Caco-2 (cell line): ENCODE results near the gene ZXDC. TPM values are rescaled to one million over a fixed set of nuclear protein-coding genes. Genes with fewer than 3 reads are reported as not detected.

ENCODE experiments used
- BruUV-seq: library from RNA; stranded (reverse); fragments of 400-500 nt; replicated peaks from 2 replicates; lab custom pipeline; 2021; lab: Mats Ljungman, UMichigan
- CTCF ChIA-PET: fragments of 300-600 bp; sonication (Branson Sonifier 250); formaldehyde crosslinking; loops from one replicate; lab custom pipeline; 2022; ENCODE audit warnings: antibody characterized with exemption; lab: Charles Lee
- POLR2A ChIA-PET: fragments of 300-600 bp; sonication (Branson Sonifier 250); formaldehyde crosslinking; loops from one replicate; lab custom pipeline; 2022; ENCODE audit warnings: antibody characterized with exemption; lab: Charles Lee
- DNase-seq, 2 experiments: peaks; one replicate each; pipeline versions ENCODE4 v3.0.0 to v3.0.0-alpha.2; 2020 to 2022
- H3K27me3 ChIP-seq: replicated peaks from 2 replicates; pipeline ENCODE4 v1.6.0; 2011; ENCODE audit warnings: low read length; ENCODE audit not compliant: control insufficient read depth, insufficient read depth
- H3K36me3 ChIP-seq: 2 replicates; pipeline ENCODE4 v1.5.1; 2011; ENCODE audit warnings: low read length; ENCODE audit not compliant: control insufficient read depth, insufficient read depth
- H3K4me1 ChIP-seq: fragments of 250-450 bp; sonication (Bioruptor Pico); 2 replicates; pipeline ENCODE4 v1.5.1; 2020; ENCODE audit warnings: mild to moderate bottlenecking
- H3K4me3 ChIP-seq: 2 replicates; pipeline ENCODE4 v1.5.1; 2011; ENCODE audit warnings: low read depth, mild to moderate bottlenecking, control low read depth, low read length
- H3K9me3 ChIP-seq: fragments of 250-450 bp; sonication (Bioruptor Pico); 2 replicates; pipeline ENCODE4 v1.5.1; 2020; ENCODE audit warnings: mild to moderate bottlenecking, moderate library complexity
- H3K27ac Mint-ChIP-seq: one replicate; pipeline ENCODE4 v1.8.0; 2022; ENCODE audit warnings: mixed read lengths; ENCODE audit not compliant: unreplicated experiment
- H3K27me3 Mint-ChIP-seq: one replicate; pipeline ENCODE4 v1.8.0; 2022; ENCODE audit warnings: mixed read lengths; ENCODE audit not compliant: insufficient read depth, unreplicated experiment
- H3K36me3 Mint-ChIP-seq: one replicate; pipeline ENCODE4 v1.8.0; 2022; ENCODE audit warnings: mild to moderate bottlenecking, mixed read lengths; ENCODE audit not compliant: insufficient read depth, unreplicated experiment
- H3K4me1 Mint-ChIP-seq: one replicate; pipeline ENCODE4 v1.8.0; 2022; ENCODE audit warnings: low read depth, mixed read lengths; ENCODE audit not compliant: unreplicated experiment
- H3K4me3 Mint-ChIP-seq: one replicate; pipeline ENCODE4 v1.8.0; 2022; ENCODE audit warnings: mild to moderate bottlenecking, moderate library complexity, mixed read lengths; ENCODE audit not compliant: unreplicated experiment
- H3K9me3 Mint-ChIP-seq: one replicate; pipeline ENCODE4 v1.8.0; 2022; ENCODE audit warnings: mixed read lengths; ENCODE audit not compliant: unreplicated experiment
- CTCF ChIP-seq, 2 experiments: fragments of 200-600 bp in 1 of 2; IDR thresholded peaks; 1 replicate in 1 of 2; 2 replicates in 1 of 2; pipeline versions ENCODE4 v1.5.1 to v1.8.0; 2011 to 2022; ENCODE audit warnings: antibody characterized with exemption in 1 of 2, control low read depth in 1 of 2, inconsistent platforms in 1 of 2, low read depth in 1 of 2, low read length in 1 of 2, mild to moderate bottlenecking in 1 of 2, moderate library complexity in 1 of 2; ENCODE audit not compliant: insufficient read depth in 1 of 2, severe bottlenecking in 1 of 2, unreplicated experiment in 1 of 2
- intact Hi-C: fragments of 100-400 bp; cut with micrococcal nuclease; formaldehyde crosslinking; loops from one replicate; pipeline ENCODE4 v1.10.0; 2022; ENCODE audit not compliant: unreplicated experiment
- total RNA-seq: library from RNA; stranded (reverse); gene quantifications from 2 replicates; pipeline ENCODE4 v1.2.3, GENCODE V29; 2022

The ZXDC gene
- total RNA-seq, 1 experiment from 2014 or later = 28.7 TPM

- Mint-ChIP-seq H3K27me3 (no peaks in the 10 kb centered on the region), H3K4me3 (no peak overlapping the region), H3K27ac (peak overlapping the region; percentile 53), H3K4me1 (no peaks in the 10 kb centered on the region), H3K36me3 (peaks cover 6% of the 10 kb centered on the region), H3K9me3 (no peaks in the 10 kb centered on the region)
- no peaks in the 10 kb centered on the region for H3K9me3 ChIP-seq
- BruUV-seq = no TSS peak
- CTCF ChIA-PET = no interaction called here
- TF ChIP-seq CTCF (IDR thresholded peaks at IDR 0.05; ENCODE audit: insufficient read depth in 1 of 2, low read depth in 1 of 2, low read length in 1 of 2, severe bottlenecking in 1 of 2, unreplicated experiment in 1 of 2) = no peak
- no peaks in the 10 kb centered on the region for H3K27me3 ChIP-seq
- DNase-seq = no peak
- H3K36me3 ChIP-seq = no peaks in the 10 kb centered on the region
- intact Hi-C loops = no loop called here
- POLR2A ChIA-PET = no interaction called here
- no peak overlapping the region for H3K4me3 ChIP-seq
- no peaks in the 10 kb centered on the region for H3K4me1 ChIP-seq
Observed at GRCh38 chr3:126439968-126440708, 35.6 kb downstream of the ZXDC start.

DNA sequence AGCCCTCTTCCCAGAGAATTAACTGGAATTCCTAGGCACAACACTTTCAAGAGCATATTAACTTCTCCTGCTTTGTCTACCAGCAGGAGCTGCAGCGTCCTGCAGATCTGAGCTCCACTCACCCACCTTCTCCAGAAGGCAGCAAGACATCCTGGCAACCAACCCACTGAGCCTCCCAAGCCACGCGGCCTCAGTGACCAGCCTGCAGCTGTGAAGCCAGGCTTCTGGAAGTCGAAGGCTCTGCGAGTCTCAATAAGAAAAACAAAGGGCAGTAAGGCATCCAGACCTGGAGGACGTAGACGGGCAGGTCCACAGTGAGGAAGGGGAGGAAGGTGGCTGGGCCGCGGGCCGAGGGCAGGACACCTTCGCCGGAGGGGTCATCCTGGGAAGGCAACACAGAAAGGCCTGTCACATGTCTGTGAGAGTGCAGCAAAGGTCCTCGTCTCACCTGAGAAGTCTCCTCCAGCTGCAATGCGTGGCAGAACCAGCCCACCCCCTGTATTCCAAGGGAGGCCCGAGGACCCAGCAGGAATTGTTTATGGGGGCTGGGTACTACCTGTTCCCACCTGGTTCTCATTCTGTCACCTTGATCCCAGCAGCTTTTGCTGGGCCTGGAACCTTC is 36.2 kb downstream of the ZXDC start:
- H3K4me3 Mint-ChIP-seq = no peak overlapping the region

DNA sequence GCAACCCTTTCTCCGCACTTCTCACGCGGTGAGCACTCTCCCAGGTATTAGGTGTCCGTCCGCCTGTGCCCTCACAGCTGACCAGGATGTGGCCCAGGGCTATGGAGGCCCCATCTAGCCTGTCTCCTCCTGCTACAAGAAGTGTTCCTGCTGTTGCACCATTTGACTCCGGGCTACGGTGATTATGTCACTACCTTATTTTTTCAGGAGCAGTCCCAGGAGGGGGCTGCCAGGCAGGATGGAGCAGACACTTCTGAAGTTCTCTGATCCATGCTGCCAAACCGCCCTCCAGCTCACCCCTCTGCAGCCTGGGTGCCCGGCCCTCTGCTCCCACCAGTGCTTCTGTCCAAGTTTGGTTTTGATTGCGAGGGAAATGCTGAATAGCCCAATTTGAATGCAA is 36.9 kb downstream of the ZXDC start:
- Mint-ChIP-seq H3K27me3 (no peaks in the 10 kb centered on the region), H3K4me1 (peaks cover 6% of the 10 kb centered on the region), H3K9me3 (no peaks in the 10 kb centered on the region), H3K27ac (no peak overlapping the region), H3K4me3 (no peak overlapping the region), H3K36me3 (peaks cover 9% of the 10 kb centered on the region)
- Histone ChIP-seq H3K4me3 (no peak overlapping the region), H3K36me3 (no peaks in the 10 kb centered on the region), H3K9me3 (no peaks in the 10 kb centered on the region), H3K4me1 (no peaks in the 10 kb centered on the region), H3K27me3 (no peaks in the 10 kb centered on the region)
- intact Hi-C loops = no loop called here
- ChIA-PET CTCF (no interaction called here), POLR2A (no interaction called here)
- no peak for DNase-seq
- BruUV-seq = no TSS peak
- no peak for TF ChIP-seq CTCF (IDR thresholded peaks at IDR 0.05; ENCODE audit: insufficient read depth in 1 of 2, low read depth in 1 of 2, low read length in 1 of 2, severe bottlenecking in 1 of 2, unreplicated experiment in 1 of 2)

More for the DNA sequence above, 36.2 kb downstream of the ZXDC start:
- no peak overlapping the region for H3K27ac Mint-ChIP-seq
- DNase-seq = no peak
- Histone ChIP-seq H3K4me3 (no peak overlapping the region), H3K4me1 (no peaks in the 10 kb centered on the region), H3K9me3 (no peaks in the 10 kb centered on the region), H3K36me3 (no peaks in the 10 kb centered on the region), H3K27me3 (no peaks in the 10 kb centered on the region)
- POLR2A ChIA-PET = no interaction called here
- no peak for TF ChIP-seq CTCF (IDR thresholded peaks at IDR 0.05; ENCODE audit: insufficient read depth in 1 of 2, low read depth in 1 of 2, low read length in 1 of 2, severe bottlenecking in 1 of 2, unreplicated experiment in 1 of 2)
- CTCF ChIA-PET = no interaction called here
- intact Hi-C loops = no loop called here
- peaks cover 8% of the 10 kb centered on the region for H3K36me3 Mint-ChIP-seq
- peaks cover 3% of the 10 kb centered on the region for H3K4me1 Mint-ChIP-seq
- no TSS peak for BruUV-seq
- H3K9me3 Mint-ChIP-seq = no peaks in the 10 kb centered on the region
- no peaks in the 10 kb centered on the region for H3K27me3 Mint-ChIP-seq
